Stimulated activated naive CD4-positive, alpha-beta T cell treated with Interleukin-2 at 50 U/mL for 16 hours (primary cell): ENCODE measurements around the gene UBC.
"Not testable (repeated sequence)": the region's sequence is repeated elsewhere in the genome, so short reads cannot be mapped to it uniquely, and the experiment has no call there.

ENCODE experiments used
- DNase-seq: peaks from one replicate; lab custom pipeline; 2025; lab: John Stamatoyannopoulos, UW

Gene UBC

GRCh38 chr12:124884587-124885438, 29.6 kb downstream of the UBC start:
- DNase-seq: no peak

- no peak for DNase-seq
These were observed 31.0 kb downstream of the UBC start for GRCh38 chr12:124883263-124884130.

- DNase-seq: no peak
These were observed 33.3 kb downstream of the UBC start for GRCh38 chr12:124881123-124881522.

- not testable (repeated sequence) for DNase-seq
These were observed 34.1 kb downstream of the UBC start for GRCh38 chr12:124880335-124880734.

- no peak for DNase-seq
These were observed 35.5 kb downstream of the UBC start for GRCh38 chr12:124878795-124879516.

GRCh38 chr12:124877423-124877822, 37.0 kb downstream of the UBC start:
- DNase-seq: no peak

GRCh38 chr12:124876171-124876570, 38.3 kb downstream of the UBC start:
- no peak for DNase-seq

- no peak for DNase-seq
These were observed 38.7 kb downstream of the UBC start for GRCh38 chr12:124875803-124876132.

- no peak for DNase-seq
These were observed 39.3 kb downstream of the UBC start for GRCh38 chr12:124874988-124875802.

GRCh38 chr12:124874188-124874587, 40.3 kb downstream of the UBC start:
- DNase-seq: no peak

- DNase-seq: no peak
These were observed 42.3 kb downstream of the UBC start for GRCh38 chr12:124872068-124872719.

GRCh38 chr12:124871297-124871696, 43.2 kb downstream of the UBC start:
- no peak for DNase-seq

GRCh38 chr12:124870515-124870914, 43.9 kb downstream of the UBC start:
- no peak for DNase-seq

GRCh38 chr12:124869059-124869665, 45.3 kb downstream of the UBC start:
- no peak for DNase-seq

GRCh38 chr12:124868252-124869058, 46.0 kb downstream of the UBC start:
- no peak for DNase-seq

- no peak for DNase-seq
These were observed 47.0 kb downstream of the UBC start for GRCh38 chr12:124867401-124867930.

- DNase-seq: no peak
These were observed 47.5 kb downstream of the UBC start for GRCh38 chr12:124866883-124867400.

- no peak for DNase-seq
These were observed 48.1 kb downstream of the UBC start for GRCh38 chr12:124866195-124866882.

GRCh38 chr12:124865728-124866127, 48.7 kb downstream of the UBC start:
- no peak for DNase-seq
